ENCODE data around the gene GJC2.
"Not testable (repeated sequence)": the region's sequence is repeated elsewhere in the genome, so short reads cannot be mapped to it uniquely, and the experiment has no call there.

The GJC2 gene

GRCh38 chr1:228174482-228175315 lies 25.0 kb downstream of the GJC2 start:
- peak; percentile 49 for DNase-seq

GRCh38 chr1:228175316-228176023 lies 25.7 kb downstream of the GJC2 start:
- no peak for DNase-seq

DNA sequence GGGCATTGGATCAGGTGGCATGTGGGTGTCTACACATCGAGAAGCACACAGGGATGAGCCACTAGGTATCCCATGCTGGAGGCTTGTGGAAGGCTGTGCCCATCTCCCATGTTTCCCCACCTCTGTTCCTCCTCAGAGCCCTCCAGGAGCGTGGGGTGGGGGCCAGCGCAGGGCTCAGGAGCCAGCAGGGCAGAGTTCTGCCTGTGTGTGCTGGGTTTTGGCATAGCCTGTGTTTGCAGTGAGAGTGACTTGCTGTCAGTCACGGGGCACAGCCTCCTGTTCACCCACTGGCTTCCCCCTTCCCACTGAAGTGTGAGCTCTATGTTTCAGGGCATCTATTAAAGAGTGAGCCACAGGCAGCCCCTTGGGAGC lies 26.3 kb downstream of the GJC2 start:
- DNase-seq = no peak

GRCh38 chr1:228176461-228177182 lies 26.9 kb downstream of the GJC2 start:
- DNase-seq = no peak

DNA sequence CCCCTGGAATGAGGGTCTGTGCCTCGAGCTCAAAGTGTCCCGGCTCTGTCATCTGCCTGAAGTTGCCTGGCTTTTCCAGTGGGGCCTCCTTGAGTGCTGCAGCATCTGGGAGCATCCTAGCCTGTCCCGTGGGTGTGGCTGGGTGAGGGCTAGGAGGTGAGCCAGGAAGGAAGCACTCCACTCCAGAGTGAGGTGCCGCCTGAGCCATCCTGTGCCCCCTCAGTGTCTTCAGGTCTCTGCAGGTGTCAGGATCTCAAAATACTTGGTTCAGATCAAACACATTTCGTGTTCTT lies 27.4 kb downstream of the GJC2 start:
- no peak for DNase-seq

- no peak for DNase-seq
Observed at GRCh38 chr1:228177721-228178710, 28.3 kb downstream of the GJC2 start.

DNA sequence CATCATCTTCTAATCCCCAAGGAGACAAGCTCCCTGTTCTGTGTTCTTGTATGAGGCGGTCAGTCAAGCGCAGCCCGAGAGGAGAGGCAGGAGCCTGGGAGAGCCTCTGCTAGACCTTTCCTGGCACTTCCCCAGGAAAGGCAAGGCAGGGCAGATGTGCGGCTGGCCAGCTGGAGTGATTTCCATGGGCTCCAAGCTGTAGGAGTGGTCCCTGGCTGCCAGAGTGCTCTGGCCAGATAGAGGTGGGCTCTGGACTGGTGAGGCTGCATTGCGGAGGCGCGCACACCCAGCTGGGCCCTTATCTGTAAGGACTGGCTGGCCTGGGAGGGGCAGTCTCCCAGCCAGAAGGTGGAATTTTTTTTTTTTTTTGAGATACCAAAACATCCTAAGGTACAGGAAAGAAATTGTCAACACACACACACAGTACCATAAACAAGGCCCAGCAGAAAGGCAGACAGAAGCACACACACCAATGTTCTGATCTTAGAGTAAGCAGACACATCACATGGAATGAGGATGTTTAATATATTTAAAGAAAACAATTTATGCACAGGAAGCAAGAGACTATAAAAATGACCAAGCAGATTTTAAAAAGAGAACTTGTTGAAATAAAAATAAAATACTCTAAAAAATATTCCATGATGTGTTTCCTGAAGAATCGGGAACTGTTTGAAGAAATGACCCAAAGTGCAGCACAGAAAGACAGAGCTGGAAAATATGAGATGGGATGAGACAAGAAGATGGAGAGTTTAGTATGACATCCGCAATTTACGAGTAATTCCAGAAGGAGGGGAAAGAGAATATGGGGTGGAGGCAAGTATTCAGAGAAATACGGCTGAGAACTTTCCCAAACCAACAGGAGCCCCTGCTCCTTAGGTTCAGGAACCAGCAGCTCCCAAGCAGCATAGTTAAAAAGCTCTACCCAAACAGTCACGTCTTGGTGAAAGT lies 29.3 kb downstream of the GJC2 start:
- no peak for DNase-seq

DNA sequence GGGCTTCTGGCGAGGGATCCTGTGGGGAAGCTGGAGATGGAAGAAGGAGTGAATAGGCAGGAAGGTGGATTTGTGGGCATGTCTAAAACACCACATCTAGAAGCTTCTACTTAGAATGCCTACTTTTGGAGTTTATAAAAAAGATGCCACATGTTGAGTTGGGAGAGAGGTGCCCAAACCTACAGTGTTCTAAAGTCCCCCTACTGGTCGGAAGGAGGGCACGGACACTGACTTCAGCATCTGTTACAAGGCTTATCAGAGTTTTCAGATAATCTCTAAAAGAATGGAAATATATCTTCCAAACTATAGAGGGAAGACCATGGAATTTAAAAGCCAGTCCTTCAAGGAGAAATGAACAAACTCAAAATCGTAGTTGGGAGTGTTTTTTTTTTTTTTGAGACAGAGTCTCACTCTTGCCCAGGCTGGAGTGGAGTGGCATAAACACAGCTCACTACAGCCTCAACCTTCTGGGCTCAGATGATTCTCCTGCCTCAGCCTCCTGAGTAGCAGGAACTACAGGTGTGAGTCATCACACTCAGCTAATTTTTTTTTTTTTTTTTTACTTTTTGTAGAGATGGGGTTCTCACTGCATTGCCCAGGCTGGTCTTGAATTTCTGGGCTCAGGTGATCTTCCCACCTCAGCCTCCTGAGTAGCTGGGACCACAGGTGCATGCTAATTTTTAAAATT lies 30.7 kb downstream of the GJC2 start:
- DNase-seq = no peak

DNA sequence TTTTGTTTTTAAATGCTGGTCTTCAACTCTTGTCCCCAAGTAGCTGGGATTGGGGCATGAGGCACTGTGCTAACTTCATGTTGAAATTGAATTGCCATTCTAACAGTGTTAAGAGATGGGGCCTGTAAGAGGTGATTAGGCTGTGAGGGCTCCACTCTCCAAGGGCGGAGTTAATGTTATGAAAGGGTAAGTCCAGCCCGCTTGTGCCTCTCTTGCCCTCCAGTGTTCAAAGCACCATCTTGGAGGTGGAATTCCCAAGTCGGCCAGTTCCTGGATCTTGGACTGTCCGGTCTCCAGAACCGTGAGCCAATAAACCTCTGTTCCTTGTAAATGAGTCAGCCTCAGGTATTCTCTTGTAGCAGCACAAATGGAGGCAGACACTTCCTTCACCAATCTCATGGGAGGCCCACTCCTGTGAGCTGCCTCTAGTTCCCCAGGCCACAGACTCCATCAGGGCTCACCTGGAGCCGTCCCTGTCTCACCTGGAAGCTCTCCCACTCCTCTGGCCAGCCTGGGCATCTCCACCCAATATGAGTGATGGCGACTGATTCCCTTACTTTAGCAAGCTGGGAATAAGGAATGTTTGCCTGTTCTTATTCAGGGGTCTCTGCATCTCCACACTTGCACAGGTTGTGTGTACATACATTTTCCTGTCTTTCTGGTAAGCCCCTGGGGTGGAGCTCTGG lies 31.4 kb downstream of the GJC2 start:
- no peak for DNase-seq

- no peak for DNase-seq
Observed at GRCh38 chr1:228181645-228182034, 31.9 kb downstream of the GJC2 start.

- DNase-seq = no peak
Observed at GRCh38 chr1:228182296-228183030, 32.7 kb downstream of the GJC2 start.

GRCh38 chr1:228184152-228184551 lies 34.4 kb downstream of the GJC2 start:
- no peak for DNase-seq

GRCh38 chr1:228185641-228185965 lies 35.9 kb downstream of the GJC2 start:
- DNase-seq = no peak

DNA sequence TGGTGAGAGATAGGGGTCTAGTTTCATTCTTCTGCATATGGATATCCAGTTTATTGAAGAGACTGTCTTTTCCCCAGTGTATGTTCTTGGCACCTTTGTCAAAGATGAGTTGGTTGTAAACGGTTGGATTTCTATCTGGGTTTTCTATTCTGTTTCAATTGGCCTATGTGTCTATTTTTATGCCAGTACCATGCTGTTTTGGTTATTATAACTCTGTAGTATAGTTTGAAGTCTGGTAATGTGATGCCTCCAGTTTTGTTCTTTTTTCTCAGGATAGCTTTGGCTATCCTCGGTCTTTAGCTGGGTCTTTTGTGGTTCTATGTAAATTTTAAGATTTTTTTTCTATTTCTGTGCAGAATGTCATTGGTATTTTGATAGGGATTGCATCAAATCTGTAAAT lies 38.5 kb downstream of the GJC2 start:
- DNase-seq = not testable (repeated sequence)

DNA sequence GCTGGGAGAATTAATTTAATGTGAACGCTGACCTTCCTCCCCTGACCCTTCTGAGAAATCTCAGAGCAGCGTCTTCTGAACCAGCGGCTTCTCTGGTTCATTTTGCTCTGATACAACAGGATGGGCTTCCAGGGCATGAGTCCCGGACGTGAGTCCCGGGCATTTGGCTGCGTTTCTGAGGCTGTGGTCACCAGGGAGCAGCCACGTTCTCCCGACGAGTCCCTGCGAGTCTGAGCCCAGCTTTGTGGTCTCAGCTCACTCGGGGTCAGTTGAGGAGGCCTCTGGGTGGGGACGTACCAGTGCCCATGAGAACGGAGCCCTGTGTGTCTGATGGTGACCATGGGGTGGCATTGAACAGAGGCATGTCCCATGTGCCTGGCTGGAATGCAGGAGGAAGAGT lies 40.5 kb downstream of the GJC2 start:
- no peak for DNase-seq

- no peak for DNase-seq
Observed at GRCh38 chr1:228190778-228191177, 41.0 kb downstream of the GJC2 start.

- DNase-seq = no peak
Observed at GRCh38 chr1:228194436-228194835, 44.7 kb downstream of the GJC2 start.

GRCh38 chr1:228194921-228195812 lies 45.4 kb downstream of the GJC2 start:
- no peak for DNase-seq
